Body of pancreas (tissue), 4 donors: ENCODE results near the gene COL9A3. TPM values are rescaled to one million over a fixed set of nuclear protein-coding genes. Genes with fewer than 3 reads are reported as not detected.
A peak's percentile ranks its signal among the peaks of the same experiment; 100 is the strongest.

Experiments used
- ATAC-seq: fragments of 150-250 bp; one replicate; pipeline ENCODE4 v1.9.1; 2016
- DNase-seq, 4 donors: peaks; one replicate each; pipeline ENCODE4 v3.0.0-alpha.2; 2019
- H3K27ac ChIP-seq, 4 donors: fragments of 200-600 bp; sonication (generic); 1 replicate in 3 of 4; 2 replicates in 1 of 4; pipeline versions ENCODE4 v1.5.1 to v1.6.1; 2016 to 2019; ENCODE audit warnings: mild to moderate bottlenecking in 1 of 4, mixed read lengths in 1 of 4, moderate library complexity in 1 of 4
- H3K27me3 ChIP-seq, 2 donors: fragments of 200-600 bp; sonication (generic); one replicate each; pipeline ENCODE4 v1.6.0; 2016; ENCODE audit warnings: mild to moderate bottlenecking in 1 of 2
- H3K36me3 ChIP-seq, 2 donors: fragments of 200-600 bp; sonication (generic); replicated peaks in 1 of 2; 2 replicates each; pipeline ENCODE4 v1.5.1; 2016; ENCODE audit warnings: low read depth in 2 of 2; ENCODE audit not compliant: insufficient read depth in 1 of 2
- H3K4me1 ChIP-seq: fragments of 200-600 bp; sonication (generic); one replicate; pipeline ENCODE4 v1.6.0; 2016
- H3K4me3 ChIP-seq, 2 donors: fragments of 200-600 bp; sonication (generic); 1 replicate in 1 of 2; 2 replicates in 1 of 2; pipeline ENCODE4 v1.5.1; 2016 to 2019
- H3K9me3 ChIP-seq, 3 donors: fragments of 200-600 bp; sonication (generic); 1 replicate in 2 of 3; 2 replicates in 1 of 3; pipeline ENCODE4 v1.5.1; 2016
- POLR2A ChIP-seq, 3 donors: fragments of 450-650 bp; IDR thresholded peaks; one replicate each; pipeline ENCODE4 v1.6.1; 2016; ENCODE audit warnings: antibody characterized with exemption in 3 of 3, mild to moderate bottlenecking in 2 of 3
- WGBS, 2 donors: methylation state at CpG; one replicate each; pipeline ENCODE4 v1.1.5; 2017; 5-methylcytosine and 5-hydroxymethylcytosine counted together
- intact Hi-C: fragments of 100-400 bp; cut with DNase I; formaldehyde crosslinking; loops from one replicate; pipeline ENCODE4 v1.15.1; 2023
- total RNA-seq, 2 donors: library from RNA; depleted of rRNA; stranded (reverse); fragments of >200 nt; gene quantifications; one replicate each; pipeline ENCODE4 v1.1.0, GENCODE V29; 2016
- TF ChIP-seq, protein P1 (sequence below), 7 experiments: fragments of 450-650 bp in 4 of 7; fragments of 200-600 bp in 3 of 7; sonication (generic) in 3 of 7; IDR thresholded peaks; one replicate each; pipeline ENCODE4 v1.5.1; 2016 to 2019; ENCODE audit warnings: antibody characterized with exemption in 7 of 7

COL9A3 gene
- total RNA-seq, 2 donors from 2014 or later, result 25.2 to 69.5 TPM

DNA sequence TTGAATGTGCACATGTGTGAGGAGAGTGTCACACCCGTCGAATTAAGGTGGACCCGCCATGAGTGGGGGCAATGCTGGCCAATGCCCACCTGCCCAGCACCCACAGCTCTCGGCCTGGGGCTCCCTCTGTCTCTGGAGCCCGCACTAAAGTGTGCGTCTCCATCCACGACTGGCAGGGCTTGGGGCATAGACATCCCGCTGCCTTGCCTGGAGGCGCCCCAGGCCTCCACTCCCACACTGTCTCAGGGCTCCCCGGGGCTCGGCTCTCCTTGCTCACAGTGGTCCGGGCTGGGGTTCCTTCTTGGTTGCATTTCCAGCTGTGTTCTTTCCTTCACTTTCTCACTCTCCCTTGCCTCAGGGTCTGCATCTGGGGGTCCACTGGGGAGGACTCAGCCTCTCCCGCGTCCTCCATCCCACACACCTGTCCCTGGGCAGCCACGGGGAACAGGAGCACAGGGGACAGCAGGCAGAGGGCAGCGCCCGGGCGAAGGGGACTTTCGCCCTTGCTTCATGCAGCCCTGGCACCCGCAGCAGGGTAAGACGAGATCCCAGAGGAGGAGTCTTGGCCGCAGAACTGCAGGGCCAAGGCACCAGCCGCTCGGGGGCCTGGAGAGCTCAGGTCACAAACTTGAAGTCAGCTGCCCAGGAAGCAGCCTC is 40.7 kb upstream of the COL9A3 start:
- WGBS, 2 donors, result 72 to 81% methylated on average over 11 to 23 of the region's 24 CpGs
- TF ChIP-seq POLR2A (IDR thresholded peaks at IDR 0.05), result no peak
- TF ChIP-seq, protein P1, sequence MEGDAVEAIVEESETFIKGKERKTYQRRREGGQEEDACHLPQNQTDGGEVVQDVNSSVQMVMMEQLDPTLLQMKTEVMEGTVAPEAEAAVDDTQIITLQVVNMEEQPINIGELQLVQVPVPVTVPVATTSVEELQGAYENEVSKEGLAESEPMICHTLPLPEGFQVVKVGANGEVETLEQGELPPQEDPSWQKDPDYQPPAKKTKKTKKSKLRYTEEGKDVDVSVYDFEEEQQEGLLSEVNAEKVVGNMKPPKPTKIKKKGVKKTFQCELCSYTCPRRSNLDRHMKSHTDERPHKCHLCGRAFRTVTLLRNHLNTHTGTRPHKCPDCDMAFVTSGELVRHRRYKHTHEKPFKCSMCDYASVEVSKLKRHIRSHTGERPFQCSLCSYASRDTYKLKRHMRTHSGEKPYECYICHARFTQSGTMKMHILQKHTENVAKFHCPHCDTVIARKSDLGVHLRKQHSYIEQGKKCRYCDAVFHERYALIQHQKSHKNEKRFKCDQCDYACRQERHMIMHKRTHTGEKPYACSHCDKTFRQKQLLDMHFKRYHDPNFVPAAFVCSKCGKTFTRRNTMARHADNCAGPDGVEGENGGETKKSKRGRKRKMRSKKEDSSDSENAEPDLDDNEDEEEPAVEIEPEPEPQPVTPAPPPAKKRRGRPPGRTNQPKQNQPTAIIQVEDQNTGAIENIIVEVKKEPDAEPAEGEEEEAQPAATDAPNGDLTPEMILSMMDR (IDR thresholded peaks at IDR 0.05), result no peak
- Histone ChIP-seq H3K36me3 (no peaks in the 10 kb centered on the region), H3K4me3 (no peak overlapping the region), H3K27me3 (no peaks in the 10 kb centered on the region), H3K9me3 (no peaks in the 10 kb centered on the region), H3K4me1 (peaks cover 41% of the 10 kb centered on the region), H3K27ac (peak overlapping the region in 3 of 4 donors; percentile 46 to 87 (median 82))
- ATAC-seq, result peak; percentile 3
- intact Hi-C loops, result no loop called here
- no peak for DNase-seq

DNA sequence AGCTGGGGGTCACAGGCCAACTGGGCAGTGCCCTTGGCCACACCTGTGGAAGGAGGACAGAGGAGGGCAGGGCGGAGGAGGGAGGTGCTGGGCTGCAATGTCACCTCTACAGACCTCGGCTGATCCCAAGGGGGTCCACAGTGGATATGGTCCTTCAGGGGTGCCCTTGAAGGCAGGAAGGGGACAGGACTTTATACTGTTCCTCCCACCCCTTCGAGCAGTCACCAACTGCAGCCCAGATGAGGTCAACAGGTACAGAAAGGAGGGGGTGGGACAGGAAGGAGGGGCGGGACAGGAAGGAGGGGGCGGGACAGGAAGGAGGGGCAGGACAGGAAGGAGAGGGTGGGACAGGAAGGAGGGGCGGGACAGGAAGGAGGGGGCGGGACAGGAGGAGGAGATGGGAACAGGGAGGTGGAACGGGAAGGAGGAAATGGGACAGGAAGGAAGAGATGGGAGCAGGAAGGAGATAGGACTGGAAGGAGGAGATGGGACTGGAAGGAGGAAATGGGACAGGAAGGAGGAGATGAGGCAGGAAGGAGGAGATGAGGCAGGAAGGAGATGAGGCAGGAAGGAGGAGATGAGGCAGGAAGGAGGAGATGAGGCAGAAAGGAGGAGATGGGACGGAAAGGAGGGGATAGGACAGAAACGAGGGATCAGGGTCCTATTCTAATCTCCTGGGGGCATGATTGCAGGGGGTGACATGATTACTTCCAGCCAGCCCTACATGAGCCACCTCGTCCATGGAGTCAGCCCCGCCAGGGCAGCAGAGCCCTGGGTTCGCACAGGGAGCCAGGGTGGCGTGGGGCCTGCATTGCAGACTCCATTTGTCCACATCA is 39.9 kb upstream of the COL9A3 start:
- no peak overlapping the region for H3K4me3 ChIP-seq
- H3K9me3 ChIP-seq, result no peaks in the 10 kb centered on the region
- H3K27ac ChIP-seq, result peak overlapping the region in 3 of 4 donors; percentile 46 to 87 (median 82)
- no peaks in the 10 kb centered on the region for H3K36me3 ChIP-seq
- 46 to 63% methylated on average over 11 to 14 of the region's 14 CpGs for whole genome bisulfite sequencing, 2 donors
- intact Hi-C loops, result no loop called here
- TF ChIP-seq POLR2A (IDR thresholded peaks at IDR 0.05), result peak in 2 of 3 donors; percentile 64 to 74
- TF ChIP-seq, protein P1 (IDR thresholded peaks at IDR 0.05), result no peak
- peaks cover 34% of the 10 kb centered on the region for H3K4me1 ChIP-seq
- ATAC-seq (peak; percentile 62), DNase-seq (peak; percentile 45 to 62 (median 52))
- no peaks in the 10 kb centered on the region for H3K27me3 ChIP-seq

DNA sequence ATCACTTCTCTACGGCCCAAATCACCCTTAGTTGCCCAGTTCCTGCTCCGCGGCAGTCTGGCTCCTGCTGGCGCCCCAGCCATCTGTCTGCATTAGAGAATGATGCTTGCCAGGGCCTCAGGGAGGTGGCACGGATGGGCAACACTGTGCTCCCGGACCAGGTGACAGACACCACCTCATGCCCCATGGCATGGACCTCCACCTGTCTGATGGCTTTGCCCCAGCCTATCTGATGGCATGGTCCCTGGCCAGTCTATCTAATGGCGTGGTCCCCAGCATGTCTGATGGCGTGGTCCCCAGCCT is 39.4 kb upstream of the COL9A3 start:
- no peak for ATAC-seq

DNA sequence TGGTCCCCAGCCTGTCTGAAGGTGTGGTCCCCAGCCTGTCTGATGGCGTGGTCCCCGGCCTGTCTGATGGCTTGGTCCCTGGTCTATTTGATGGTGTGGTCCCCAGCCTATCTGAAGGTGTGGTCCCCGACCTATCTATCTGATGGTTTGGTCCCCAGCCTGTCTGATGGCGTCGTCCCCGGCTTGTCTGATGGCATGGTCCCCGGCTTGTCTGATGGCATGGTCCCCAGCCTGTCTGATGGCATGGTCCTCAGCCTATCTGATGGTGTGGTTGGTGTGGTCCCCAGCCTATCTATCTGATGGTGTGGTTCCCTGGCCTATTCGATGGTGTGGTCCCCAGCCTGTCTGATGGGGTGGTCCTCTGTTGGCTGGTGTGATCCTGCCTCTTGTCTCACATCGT is 38.8 kb upstream of the COL9A3 start:
- DNase-seq, result no peak
- WGBS, 2 donors, result 93 to 94% methylated on average over 6 to 9 of the region's 9 CpGs
- intact Hi-C loops, result no loop called here
- no peak for TF ChIP-seq POLR2A (IDR thresholded peaks at IDR 0.05)
- TF ChIP-seq, protein P1 (IDR thresholded peaks at IDR 0.05), result no peak
- ATAC-seq, result no peak
- Histone ChIP-seq H3K27ac (no peak overlapping the region), H3K4me3 (no peak overlapping the region), H3K27me3 (no peaks in the 10 kb centered on the region), H3K4me1 (peaks cover 22% of the 10 kb centered on the region), H3K9me3 (no peaks in the 10 kb centered on the region), H3K36me3 (no peaks in the 10 kb centered on the region)

More for the DNA sequence above, 39.4 kb upstream of the COL9A3 start:
- H3K4me1 ChIP-seq, result peaks cover 28% of the 10 kb centered on the region
- H3K27ac ChIP-seq, result peak overlapping the region in 1 of 4 donors; percentile 42
- no peaks in the 10 kb centered on the region for H3K27me3 ChIP-seq
- intact Hi-C loops, result no loop called here
- H3K36me3 ChIP-seq, result no peaks in the 10 kb centered on the region
- H3K9me3 ChIP-seq, result no peaks in the 10 kb centered on the region
- no peak for DNase-seq
- WGBS, 2 donors, result 50 to 77% methylated on average over 2 to 7 of the region's 8 CpGs
- TF ChIP-seq POLR2A (IDR thresholded peaks at IDR 0.05), result no peak
- TF ChIP-seq, protein P1 (IDR thresholded peaks at IDR 0.05), result no peak
- H3K4me3 ChIP-seq, result no peak overlapping the region
